GM12801 (cell line): ENCODE results near the gene FAHD2A.

Experiments used
- TF ChIP-seq, protein P1 (sequence below): IDR thresholded peaks from one replicate; pipeline ENCODE4 v1.5.1; 2011; ENCODE audit warnings: control low read depth; ENCODE audit not compliant: insufficient read length; ENCODE audit errors: extremely low read depth

Gene FAHD2A

DNA sequence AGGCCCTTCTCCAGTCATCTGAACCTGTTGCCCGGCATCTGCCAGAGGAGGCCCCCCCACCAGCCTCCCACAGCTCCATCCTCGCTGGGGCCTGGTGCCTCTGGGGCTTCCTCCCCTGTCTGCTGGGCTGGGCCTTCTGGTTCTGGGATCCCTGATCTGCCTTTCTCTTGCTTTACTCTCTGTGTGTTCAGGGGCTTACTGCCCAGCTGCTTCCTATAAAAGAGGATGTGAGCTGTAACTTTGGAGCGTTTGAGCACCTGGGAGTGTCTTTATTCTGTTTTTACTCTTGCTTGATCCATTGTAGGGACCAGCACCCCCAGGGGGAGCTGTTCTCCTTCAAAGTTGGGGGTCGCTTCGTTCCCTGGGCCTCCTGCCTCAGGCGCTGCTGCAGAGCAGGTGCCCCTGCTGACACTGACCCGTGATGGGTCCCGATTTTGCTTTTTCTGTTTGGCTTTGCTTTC, 23.1 kb upstream of the FAHD2A start:
- TF ChIP-seq, protein P1, sequence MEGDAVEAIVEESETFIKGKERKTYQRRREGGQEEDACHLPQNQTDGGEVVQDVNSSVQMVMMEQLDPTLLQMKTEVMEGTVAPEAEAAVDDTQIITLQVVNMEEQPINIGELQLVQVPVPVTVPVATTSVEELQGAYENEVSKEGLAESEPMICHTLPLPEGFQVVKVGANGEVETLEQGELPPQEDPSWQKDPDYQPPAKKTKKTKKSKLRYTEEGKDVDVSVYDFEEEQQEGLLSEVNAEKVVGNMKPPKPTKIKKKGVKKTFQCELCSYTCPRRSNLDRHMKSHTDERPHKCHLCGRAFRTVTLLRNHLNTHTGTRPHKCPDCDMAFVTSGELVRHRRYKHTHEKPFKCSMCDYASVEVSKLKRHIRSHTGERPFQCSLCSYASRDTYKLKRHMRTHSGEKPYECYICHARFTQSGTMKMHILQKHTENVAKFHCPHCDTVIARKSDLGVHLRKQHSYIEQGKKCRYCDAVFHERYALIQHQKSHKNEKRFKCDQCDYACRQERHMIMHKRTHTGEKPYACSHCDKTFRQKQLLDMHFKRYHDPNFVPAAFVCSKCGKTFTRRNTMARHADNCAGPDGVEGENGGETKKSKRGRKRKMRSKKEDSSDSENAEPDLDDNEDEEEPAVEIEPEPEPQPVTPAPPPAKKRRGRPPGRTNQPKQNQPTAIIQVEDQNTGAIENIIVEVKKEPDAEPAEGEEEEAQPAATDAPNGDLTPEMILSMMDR: no peak

DNA sequence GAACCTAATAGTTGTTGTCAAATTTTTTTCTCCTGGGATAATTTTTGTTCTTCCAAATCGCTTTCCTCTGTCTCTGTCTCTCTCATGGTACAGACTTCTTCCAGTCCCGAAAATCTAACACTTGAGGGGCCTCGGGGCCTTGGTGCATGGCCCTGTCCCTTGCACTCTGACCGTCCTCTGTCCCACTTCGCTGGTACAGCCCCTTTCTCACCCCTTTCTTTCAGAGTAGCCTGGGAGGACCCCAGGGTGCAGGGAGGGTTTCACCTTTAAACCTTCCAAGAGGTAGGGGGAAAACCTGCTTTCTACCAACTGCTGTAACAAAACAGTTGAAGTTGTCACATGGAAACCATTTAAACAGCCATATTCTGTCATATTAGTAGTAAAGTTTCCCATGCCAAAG, 22.2 kb upstream of the FAHD2A start:
- TF ChIP-seq, protein P1: no peak

DNA sequence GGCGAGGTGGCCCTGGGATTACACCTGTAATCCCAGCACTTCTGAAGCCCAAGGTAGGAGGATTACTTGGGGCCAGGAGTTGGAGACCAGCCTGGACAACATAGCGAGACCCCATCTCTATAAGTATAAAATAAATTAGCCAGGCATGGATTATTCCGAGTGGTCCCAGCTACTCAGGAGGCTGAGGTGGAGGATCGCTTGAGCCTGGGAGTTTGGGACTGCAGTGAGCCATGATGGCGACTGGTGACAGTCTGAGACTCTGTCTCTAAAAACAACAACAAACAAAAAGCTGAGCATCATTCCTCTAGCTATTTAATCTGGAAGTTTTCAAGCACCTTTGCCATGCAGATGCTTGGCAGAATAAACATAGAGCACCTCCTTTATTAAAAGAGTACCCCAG, 21.8 kb upstream of the FAHD2A start:
- TF ChIP-seq, protein P1: no peak

DNA sequence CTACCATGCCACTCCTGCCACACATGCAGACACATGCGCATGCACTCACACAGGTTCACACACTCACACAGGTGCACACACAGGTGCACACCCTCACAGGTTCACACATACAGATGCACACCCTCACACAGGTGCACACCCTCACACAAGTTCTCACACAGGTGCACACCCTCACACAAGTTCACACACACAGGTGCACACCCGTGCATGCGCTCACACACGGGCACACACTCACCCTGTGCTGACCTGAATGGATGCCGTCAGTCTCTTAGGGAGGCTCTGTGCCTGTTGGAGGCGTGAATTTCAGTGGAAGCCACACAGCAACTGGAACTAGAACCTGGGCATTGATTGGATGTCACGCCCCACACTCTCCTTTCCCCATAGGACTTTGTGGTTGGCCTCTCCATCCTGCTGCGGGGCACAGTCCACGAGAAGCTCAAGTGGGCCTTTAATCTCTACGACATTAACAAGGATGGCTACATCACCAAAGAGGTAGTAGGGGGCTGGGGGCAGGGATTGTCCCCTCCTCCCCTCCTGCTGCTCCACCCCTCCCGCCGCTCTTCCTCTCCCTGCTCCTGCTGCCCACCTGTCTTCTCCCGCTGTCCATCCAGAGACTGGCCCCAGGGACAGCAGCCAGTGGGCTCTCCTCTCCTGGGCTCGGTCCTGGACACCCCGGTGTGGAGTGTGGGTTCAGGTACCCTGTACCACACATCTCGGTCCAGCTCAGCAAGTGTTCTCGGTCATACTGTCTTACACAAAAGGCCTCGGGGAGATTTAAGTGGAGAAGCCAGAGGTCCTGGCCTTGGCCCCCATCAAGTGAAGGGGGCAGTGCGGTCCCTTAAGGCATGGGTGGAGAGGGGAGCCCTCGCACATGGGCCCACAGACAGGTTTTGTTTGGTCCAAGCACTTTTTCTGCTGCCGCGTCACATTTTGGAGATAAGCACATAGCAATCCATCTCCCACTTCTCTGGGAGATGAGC, 21.0 kb upstream of the FAHD2A start:
- TF ChIP-seq, protein P1: no peak

DNA sequence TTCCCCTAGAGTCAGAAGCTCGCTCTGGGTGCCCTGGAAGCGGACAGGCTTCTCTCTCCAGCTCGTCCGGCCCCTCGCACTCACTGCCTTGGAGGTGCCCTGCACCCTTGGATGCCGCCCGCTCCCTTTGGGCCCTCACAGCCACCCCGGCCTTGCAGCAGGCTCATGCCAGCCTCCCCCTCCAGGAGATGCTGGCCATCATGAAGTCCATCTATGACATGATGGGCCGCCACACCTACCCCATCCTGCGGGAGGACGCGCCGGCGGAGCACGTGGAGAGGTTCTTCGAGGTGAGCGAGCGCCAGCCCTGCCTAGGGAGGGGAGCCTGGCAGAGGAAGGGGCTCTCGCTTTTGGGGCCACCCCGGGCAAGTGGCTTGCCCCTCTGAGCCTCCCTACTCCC, 20.3 kb upstream of the FAHD2A start:
- TF ChIP-seq, protein P1: no peak

DNA sequence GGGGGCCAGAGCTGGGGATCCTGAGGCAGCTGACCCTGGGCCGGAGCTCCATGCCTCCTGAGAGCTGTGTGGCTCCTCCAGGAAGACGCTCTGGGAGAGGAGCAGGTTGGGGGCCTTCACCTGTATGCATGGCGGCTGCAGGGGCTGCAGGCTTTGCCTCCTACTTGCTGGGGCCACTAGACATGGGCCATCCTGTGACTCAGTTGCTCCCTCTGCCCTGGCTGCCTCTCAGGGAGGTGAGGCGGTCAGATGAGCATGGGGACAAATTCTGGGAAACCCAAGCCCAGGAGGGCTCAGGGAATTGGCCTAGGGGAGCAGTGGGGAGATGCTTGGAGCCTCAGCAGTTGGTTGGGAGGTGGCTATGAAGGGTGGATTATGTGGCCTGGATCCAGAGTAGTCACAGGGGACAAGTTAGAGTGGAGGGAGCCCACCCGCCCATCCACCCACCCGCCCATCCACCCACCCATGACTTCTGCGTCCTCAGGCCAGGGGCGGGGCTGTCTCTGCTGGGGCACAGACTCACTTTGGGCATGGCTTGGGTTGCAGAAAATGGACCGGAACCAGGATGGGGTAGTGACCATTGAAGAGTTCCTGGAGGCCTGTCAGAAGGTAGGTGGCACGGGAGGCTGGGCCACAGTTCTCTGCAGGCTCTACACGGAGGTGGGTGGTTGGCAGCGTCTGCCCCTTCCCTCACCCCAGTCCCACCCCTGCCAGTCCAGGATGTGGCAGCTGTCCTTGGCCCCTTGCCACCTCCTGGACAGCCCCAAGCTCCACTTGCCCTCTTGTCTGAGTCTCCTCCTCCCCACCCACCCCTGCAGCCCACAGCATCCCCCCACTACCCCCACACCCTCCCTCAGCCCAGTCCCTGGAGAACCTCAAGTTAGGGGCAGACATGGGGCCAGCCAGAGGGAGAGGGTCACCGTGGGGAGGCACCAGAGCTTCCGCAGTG, 19.5 kb upstream of the FAHD2A start:
- TF ChIP-seq, protein P1: no peak

DNA sequence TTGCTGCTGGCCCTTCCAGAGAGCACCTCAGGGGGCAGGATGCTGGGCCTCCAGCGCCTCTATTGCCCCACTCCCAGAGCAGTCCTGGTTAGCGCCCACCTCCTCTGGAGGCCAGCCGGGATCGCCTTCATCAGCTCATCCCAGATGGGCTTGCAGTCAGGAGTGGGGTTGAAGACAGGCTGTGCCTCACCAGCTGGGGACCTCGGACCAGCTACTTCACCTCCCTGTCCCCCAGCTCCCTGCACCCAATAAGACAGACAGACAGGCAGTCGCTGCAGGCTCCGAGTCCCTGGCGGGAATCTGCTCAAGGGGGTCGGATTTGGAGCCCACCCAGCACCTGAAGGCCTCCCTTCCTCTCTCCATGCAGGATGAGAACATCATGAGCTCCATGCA, 18.9 kb upstream of the FAHD2A start:
- TF ChIP-seq, protein P1: no peak
